DMS 273 treated with DMSO at 0.1 percent for 48 hours (cell line): ENCODE data around the gene YWHAQ.
"Not testable (repeated sequence)": the region's sequence is repeated elsewhere in the genome, so short reads cannot be mapped to it uniquely, and the experiment has no call there.

ENCODE experiments used
- DNase-seq: peaks from one replicate; lab custom pipeline; 2025; lab: John Stamatoyannopoulos, UW

Gene YWHAQ

DNA sequence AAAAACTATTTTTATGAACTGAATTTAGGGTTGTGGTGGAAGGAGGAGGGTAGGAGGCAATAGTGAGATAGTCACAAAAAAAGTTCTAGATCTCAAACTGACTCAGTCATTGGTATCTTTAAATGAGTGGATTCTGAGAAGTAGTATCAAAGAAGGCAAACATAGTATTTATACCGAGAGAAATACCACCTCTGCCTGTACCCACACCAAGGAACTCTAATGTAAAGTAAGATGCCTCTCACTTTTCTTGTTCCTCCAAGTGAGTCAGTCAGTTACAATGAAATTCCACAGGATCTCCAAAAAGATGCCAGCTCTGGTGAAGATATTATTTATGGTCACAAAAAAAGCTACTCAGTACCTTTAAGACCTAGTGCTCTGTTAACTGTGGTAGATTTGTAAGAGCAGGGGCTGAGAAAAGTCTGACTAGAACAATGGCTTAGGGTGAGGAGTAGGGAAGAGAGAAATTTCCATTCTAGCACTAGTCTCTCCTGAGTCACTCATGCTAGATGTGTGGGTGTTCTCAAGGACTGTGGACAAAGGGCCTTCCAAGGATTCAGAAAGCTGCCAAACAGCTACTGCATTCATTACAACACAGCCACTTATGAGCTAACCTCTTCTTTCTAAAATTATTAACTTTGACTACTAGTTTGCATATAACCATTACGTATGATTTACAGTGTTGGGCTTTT lies 36.3 kb downstream of the YWHAQ start:
- no peak for DNase-seq

DNA sequence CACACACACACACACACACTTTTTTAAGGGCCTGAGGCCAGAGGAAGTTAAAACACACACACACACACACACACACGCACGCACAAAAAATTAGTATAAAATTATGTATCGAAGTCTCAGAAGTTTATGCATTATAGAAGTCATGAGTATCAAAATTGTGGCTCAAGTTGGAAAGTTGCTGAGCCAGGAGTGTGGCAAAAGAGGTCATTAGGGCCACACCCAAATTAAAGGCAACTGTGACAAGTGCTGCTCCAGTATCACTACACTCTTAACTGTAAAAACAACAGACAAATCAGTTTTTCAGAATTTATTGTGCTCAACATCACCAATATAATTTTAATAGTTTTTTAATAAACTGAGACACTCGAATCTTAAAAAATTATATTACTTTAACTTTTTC lies 36.9 kb downstream of the YWHAQ start:
- DNase-seq, result no peak

DNA sequence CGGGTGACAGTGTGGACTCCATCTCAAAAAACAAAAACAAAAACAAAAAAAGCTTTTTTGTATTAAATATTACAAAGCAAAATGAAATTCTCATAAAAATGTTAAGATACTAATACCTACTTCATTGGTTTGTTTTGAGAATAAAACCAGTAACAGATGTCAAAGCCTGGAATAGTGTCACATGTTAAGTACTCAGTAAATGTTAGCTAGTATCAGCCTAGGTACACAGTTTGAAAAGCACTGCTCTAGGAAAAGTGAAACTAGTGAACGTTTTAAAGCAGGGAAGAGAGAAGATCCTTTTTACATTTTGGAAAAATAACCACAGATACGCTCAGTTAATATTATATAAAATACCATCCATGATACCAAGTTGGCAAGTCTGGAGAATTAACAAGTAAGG lies 38.1 kb downstream of the YWHAQ start:
- no peak for DNase-seq

DNA sequence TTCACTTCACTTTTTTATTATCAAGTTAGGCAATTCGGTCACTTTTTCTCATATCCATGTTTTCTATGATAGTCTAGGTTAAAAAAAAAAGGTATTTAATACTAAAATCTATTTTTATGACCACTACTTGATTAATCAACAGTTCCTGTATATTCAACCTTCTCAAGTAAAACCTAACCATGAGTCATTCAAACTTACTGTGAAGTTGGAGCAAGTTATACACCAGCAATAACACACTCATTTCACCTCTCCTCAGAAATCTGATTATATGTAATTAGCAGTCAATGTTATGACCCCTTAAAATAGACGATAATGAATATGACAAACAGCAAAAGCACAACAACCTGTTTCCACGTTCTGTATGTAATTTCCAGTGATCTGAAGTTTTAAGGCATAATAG lies 40.2 kb downstream of the YWHAQ start:
- no peak for DNase-seq

DNA sequence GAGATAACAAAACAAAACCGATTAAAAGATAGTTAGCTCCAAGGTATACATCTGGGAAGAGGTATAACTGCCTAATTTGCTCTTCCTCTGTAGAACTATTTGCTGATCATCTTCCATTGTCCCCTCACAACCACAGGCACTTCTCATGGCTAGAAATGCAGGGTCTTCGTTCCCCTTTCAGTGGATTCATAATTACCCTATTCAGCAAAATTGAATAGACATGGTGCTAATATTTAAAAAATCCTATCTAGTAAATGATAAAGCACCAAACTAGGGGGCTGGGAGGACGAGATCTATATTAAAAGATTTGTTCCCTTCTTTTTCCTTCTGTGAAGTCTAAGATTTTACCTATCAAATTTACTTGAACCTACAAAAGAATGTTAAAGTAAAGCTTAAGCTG lies 44.3 kb downstream of the YWHAQ start:
- DNase-seq, result no peak

DNA sequence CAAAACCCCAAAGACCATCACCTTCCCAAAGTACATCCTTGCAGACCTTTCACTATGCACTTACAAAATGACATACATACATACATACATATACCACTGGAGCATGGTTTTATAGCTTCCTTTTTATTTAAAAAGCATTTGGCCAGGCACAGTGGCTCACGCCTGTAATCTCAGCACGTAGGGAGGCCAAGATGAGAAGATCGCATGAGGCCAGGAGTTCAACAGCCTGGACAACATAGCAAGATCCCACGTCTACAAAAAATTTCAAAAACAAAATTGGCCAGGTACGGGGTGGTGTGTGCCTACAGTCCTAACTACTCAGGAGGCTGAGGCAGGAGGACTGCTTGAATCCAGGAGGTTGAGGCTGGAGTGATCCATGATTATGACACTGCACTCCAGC lies 45.3 kb downstream of the YWHAQ start:
- no peak for DNase-seq

DNA sequence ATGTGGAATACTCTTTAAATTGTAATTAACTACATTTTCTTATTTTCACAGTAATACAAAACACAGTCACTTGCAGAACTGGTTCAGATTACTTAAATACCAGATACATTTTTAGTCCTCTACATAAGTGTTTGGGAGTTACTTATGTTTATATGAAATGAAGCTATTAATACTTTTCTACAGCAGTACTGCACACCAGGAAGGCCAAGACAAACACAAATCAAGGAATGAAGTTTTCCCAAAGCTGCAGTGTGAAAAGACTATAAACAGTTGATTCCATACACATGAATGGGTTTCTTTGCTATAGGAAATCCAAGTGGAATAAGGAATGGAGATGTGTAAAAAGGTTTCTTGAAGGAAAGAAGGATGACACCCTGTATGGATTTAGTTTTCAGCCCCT lies 45.9 kb downstream of the YWHAQ start:
- not testable (repeated sequence) for DNase-seq

DNA sequence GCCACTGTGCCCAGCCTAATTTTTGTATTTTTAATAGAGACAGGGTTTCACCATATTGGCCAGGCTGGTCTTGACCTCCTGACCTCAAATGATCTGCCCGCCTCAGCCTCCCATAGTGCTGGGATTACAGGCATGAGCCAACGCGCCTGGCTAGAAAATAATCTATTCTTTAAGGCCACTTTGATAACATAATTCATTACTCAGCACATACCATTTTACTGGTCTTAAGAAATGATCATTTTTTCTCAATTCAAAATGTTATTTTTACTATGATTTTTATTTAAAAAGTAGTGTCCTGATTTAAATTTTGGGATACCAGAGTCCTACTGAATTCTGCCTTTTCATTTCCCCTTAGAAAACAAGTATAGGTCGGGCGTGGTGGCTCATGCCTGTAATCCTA lies 48.2 kb downstream of the YWHAQ start:
- no peak for DNase-seq

DNA sequence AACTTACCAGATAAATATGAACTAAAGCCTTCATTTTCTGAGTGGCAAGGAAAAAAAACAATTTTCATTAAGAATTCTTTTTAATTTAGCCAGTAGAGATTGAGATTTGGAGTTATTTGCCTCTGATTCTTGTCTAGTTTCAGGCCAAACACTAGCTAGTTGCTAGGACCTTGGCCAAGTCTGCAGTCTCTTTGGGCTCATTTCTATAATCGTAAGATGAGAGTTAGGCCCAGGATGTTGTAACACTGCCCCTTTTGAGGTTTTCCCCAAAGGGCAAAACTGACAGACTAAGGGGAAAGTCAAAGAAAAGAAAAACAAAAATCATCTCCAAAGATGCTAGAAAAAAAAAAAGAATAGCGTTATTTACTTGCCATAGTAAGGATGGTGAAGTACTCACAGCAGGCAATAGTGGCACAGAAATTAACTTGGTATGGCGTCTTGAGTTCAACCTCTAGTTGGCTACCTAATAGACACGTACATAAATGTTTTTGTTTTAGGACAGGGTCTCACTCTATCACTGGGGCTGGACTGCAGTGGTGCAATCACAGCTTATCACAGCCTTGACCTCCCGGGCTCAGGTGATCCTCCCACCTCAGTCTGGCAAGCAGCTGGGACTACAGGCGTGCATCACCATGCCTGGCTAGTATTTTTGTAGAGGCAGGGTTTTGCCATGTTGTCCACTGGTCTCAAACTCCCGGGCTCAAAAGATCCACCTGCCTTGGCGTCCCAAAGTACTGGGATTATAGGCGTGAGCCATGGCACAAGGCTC lies 52.1 kb downstream of the YWHAQ start:
- DNase-seq, result no peak

DNA sequence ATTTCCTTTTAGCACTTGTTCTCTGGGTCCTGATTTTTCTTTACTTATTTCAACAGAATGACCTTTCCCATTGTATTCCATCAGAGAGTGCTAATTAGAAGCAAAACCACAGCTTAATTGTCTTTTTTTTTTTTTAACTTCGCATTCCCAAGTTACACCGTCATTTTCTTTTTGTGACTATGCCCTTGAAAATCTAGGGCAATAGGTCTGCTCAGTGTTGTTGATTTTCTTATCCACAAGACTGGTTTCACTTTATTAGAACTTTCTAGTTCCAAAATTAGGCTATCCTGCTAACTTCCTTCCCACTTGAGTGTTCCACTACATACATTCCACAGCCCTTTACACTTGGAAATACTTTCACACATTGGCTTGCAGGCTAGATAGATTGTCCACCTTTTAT lies 56.5 kb downstream of the YWHAQ start:
- no peak for DNase-seq

DNA sequence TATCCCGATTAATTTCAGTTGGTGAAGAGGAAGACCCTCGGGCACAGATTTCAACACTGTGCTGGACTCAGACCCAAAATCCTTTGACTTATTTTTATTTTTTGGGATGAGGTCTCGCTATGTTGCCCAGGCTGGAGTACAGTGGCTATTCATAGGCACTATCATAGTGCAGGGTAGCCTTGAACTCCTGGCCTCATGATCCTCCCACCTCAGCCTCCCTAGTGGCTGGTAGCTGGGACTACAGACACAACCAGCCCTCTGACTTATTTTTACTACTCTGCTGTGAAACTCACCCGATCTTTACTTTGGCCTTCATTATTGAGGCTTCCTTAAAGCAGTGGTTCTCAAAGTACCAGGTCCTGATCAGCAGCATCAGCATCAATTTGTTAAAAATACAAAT lies 57.0 kb downstream of the YWHAQ start:
- no peak for DNase-seq

DNA sequence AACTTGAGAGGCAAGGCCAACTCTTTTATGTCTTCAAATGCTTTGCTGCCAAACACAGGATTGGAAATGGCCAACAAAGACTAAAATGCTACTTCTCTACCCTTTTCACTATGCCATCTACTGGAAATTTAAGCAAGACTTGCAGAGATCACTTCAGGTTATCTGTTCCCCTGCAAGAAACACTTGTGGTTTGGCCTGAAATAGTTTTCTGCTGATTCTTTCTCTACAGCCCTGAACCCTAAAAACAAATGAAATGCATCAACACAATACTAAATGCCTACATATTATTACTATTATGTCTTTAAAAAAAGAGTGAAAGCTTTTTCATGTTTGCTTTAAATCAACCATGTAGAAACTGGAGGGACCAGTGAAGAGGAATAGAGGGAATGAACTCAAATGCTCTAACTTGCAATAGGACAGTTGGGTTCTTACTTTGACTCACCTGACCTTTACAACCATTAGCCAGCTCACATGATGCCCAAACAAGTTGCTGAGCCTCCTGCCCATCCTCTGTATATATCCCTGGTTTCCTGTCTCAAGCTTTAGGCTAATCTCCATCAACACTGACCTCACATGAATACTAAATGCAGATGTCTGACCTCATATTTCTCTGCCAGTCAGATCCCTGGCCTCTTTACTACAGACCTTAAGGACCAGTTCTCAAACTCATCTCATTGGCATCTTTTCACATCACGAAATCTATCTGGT lies 57.6 kb downstream of the YWHAQ start:
- DNase-seq, result no peak

DNA sequence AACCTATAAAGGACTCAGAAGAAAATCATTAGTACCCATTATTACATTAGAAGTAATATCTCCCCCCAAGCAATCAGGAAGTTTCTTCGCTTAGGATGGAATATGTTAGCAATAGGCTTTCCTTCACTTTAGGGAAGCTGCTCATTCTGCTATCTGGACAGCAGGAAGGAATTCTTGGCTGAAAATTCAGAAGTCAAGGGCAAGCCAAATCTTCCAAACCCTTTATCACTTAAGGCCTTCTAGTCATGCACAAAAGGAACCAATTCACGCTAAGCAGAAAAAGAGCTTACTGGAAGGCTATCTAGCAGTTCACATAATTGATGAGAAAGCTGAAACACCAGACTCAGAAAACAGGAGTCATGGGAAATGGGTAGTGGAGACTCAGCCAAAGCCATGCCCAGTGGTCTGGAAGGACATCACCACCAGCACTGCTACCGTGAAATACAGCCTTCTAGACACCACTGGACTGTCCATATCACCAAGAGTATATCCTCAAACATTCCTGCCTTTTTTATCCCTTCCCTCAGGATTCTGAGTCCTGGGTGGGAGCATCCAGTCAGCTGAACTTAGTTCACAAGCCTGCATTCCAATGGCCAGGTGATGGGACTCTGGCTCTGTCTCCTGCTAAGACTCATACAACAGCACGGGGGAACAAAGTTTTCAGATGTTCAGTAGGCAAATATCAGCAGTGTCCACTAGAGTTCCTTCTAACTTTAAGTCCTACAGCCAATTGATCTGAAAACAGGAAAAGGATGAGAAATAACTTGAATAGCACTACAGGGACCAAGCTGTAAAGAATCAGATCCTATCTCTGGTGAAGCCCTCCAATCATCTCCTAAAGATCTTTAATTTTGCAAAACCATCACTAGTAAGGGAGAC lies 60.4 kb downstream of the YWHAQ start:
- no peak for DNase-seq

DNA sequence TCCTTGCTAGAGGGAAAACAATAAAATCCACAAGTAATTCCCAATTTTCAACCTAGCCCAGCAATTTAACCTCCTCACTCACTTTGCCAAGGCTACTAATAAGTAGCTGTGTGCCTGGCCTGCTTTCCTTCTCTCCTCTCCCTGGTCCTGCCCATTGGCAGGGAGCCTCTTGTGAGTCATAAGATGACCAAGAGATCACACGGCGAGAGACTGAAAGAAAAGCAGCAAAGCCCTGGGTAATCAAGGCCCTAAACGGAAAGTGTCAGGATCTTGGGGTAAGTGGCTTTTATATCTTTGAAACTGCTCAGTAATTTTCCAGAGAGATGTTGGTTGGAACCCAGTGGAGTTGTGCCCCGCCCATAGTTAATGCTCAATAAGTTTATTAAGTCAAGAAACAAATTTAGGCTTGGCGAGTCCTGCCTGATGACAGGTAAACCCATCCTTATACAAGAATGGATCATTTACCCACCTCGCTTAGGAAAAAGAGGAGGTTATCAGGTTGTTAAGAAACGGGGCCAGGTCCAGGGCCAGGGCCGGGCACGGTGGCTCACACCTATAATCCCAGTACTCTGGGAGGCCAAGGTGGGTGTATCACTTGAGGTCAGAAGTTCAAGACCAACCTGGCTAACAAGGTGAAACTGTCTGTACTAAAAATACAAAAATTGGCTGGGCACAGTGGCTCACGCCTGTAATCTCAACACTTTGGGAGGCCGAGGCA lies 65.2 kb downstream of the YWHAQ start:
- DNase-seq, result no peak

DNA sequence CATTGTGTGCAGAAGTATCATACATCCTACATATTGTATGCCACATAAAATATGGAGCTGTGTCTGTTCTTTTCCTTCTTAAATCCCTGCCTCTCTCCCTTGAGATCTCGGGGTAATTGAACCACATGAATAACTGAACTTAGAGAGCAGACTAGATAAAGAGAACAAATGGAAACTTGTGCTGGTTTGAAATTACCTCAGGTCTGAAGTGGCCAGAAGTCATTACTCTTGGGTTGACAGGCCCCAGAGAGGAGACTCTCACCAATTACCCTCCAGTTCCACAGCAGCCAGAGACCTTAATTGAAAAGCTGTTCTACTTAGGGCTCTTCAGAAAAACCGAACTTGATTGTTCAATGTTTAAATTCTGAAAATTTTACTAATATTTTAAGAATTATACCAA lies 70.2 kb downstream of the YWHAQ start:
- no peak for DNase-seq

DNA sequence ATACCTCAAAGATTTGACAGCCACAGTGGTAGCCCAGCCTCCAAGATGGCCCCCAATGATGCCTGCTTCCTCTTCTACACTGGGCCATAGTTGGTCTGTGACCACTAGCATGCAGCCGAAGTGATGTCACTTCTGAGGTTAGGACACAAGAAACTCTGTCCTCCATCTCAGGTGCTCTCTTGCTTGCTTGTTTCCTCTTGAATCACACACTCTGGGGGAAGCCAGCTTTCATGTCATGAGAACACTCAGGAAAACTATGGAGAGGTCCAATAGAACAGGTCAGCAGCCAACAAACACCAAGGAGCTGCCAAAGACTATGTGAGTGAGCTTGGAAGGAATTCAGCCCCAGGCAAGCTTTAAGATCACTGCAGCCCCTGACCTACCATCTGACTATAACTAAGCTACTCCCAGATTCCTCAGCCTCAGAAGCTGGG lies 71.8 kb downstream of the YWHAQ start:
- DNase-seq, result no peak

DNA sequence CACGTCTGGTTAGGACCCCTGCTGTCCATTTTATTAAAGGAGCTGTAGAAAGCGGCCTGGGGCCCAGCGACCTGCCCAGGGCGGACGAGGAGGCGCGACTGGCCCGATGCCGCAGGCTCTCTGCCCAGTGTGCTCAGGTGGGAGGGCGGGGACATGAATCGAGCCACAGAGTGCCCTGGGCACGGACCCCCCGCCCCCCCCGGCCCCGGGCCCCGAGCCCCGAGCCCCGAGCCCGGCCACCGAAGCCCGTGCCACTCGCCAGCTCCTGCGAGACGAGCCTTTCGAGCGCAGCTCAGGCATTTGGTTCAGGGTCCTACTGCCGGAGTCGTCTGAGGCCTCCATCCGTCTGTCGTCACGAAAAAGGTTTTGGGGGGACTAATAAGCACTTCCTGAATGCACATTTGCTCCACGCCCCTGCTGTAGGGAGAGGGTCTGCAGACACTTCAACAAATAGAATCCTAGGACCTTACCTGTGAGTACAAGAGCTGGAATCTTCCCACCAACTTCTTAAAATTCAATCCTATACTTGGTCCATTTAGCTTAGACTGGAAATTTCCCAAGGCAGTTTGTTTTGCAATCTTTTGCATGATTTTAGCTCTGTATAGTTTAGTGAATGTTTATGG lies 74.6 kb downstream of the YWHAQ start:
- peak; percentile 35 for DNase-seq

DNA sequence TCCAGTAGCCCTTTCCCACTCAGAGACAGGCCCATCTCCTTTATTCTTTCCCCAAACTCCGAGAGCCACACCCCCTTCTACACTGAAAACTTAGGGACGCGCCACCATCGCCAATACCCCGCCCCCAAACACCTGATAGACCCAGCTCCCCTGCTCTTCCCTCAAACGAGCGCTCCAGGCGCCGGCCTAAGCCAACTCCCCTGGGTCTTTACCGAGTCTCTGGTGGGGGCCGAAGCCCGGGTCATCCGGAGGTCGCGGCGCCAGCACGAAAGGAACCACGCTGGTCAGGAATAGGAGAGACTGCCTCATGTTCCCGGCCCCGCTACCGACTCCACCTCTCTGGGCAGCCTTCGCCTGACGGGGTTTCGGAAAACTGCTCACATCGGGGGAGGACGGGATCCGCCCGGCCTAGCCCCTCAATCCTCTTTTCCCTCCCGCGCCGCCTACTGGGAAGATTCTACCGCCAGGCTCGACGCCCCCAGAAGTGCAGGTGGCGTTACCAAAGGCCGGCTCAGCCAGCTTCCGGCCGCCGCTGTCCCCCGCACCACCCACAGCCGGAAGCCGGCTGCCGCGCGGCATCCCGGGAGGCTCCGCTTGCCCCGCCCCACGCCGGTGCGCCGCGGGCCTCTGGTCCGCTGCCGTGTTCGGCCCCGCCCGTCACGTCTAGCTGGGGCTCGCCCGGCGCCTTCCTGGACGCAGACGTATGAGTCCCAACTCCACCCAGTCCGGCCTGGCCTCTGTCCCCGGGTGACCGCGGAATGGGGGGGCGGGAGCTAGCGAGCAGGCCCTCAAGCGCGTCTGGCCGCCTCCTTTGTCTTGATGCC lies 75.3 kb downstream of the YWHAQ start, which contains the start of gene ADAM17:
Gene ADAM17, minus strand, starts transcription at position 534 of the 824 bp plus-strand sequence. Its CDS starts 225 bp downstream, at position 309.
- peak; percentile 94 for DNase-seq

DNA sequence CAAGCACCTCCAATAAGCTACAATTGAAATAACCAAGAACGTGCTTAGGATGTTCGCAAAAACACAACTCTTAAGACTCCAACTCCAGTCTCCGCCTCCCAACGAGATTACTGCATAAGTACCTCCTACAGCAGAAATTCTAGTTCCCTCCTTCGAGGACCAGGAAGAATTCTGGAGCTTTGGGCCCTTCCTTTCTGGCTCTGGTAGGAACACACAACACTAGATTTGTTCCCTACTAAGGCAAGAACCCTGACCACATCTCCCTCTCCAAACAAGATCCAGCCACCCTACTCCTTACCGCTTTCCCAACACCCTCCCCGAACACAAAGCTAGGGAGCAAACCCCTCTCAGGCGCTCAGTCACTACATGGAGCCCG lies 75.9 kb downstream of the YWHAQ start:
- DNase-seq, result peak; percentile 44
